ENCODE data around the gene SYNM. TPM values are rescaled to one million over a fixed set of nuclear protein-coding genes. Genes with fewer than 3 reads are reported as not detected.
A peak's percentile ranks its signal among the peaks of the same experiment; 100 is the strongest.

The SYNM gene
- total and polyA plus RNA-seq, 2 of the 8 experiments (the other 6 are each of a cell fraction or from before 2014, with no cell fraction given), result 0.89 to 2.0 TPM

DNA sequence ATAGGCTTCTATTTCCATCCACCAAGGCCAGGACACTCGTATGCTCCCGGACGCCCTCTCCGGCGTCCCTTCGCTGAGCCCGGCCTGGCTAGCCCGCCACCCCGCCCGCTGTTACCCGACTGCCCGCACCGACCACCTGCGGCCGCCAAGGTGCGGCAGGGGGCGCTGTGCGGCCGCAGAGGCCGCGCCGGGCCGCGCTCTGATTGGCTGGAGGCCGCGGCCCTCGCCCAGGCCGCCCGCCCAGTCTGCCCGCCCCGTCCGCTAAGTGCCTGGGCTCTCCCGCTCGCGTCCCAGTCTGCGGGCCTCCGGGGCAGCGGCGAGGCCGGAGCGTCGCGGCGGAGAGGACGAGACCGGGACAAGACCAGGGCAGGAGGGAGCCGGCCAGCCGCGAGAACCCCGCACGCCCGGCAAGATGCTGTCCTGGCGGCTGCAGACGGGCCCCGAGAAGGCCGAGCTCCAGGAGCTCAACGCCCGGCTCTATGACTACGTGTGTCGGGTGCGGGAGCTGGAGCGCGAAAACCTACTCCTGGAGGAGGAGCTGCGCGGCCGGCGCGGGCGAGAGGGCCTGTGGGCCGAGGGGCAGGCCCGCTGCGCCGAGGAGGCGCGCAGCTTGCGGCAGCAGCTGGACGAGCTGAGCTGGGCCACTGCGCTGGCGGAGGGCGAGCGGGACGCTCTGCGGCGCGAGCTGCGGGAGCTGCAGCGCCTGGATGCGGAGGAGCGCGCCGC, at the start of gene SYNM (continued):
- TF ChIP-seq, protein P1, sequence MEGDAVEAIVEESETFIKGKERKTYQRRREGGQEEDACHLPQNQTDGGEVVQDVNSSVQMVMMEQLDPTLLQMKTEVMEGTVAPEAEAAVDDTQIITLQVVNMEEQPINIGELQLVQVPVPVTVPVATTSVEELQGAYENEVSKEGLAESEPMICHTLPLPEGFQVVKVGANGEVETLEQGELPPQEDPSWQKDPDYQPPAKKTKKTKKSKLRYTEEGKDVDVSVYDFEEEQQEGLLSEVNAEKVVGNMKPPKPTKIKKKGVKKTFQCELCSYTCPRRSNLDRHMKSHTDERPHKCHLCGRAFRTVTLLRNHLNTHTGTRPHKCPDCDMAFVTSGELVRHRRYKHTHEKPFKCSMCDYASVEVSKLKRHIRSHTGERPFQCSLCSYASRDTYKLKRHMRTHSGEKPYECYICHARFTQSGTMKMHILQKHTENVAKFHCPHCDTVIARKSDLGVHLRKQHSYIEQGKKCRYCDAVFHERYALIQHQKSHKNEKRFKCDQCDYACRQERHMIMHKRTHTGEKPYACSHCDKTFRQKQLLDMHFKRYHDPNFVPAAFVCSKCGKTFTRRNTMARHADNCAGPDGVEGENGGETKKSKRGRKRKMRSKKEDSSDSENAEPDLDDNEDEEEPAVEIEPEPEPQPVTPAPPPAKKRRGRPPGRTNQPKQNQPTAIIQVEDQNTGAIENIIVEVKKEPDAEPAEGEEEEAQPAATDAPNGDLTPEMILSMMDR (IDR thresholded peaks at IDR 0.05; ENCODE audit: control extremely low read depth in 1 of 3, insufficient read depth in 1 of 3, low read depth in 1 of 3, low read length in 3 of 3), result peak; percentile 77 to 97 (median 85)
- TF ChIP-seq NANOG (IDR thresholded peaks at IDR 0.05; ENCODE audit: insufficient read depth, low read depth, low read length, poor library complexity, severe bottlenecking), result no peak
- no peak for TF ChIP-seq CBX5 (IDR thresholded peaks at IDR 0.05; ENCODE audit: low read depth, low read length)
- peak; percentile 34; the same call in 1 of the 2 replicates for TF ChIP-seq PHF8 (conservative IDR thresholded peaks at IDR 0.05; ENCODE audit: low read depth, low read length)
- TF ChIP-seq EP300 (IDR thresholded peaks at IDR 0.05; ENCODE audit: borderline replicate concordance in 1 of 2, low read depth in 2 of 2, low read length in 2 of 2), result peak in 1 of 2 experiments; percentile 29; a peak in 1 of 3 replicates
- peak; percentile 80 for TF ChIP-seq TAF1 (IDR thresholded peaks at IDR 0.05; ENCODE audit: low read depth, low read length)
- peak; percentile 13 for TF ChIP-seq KDM4A (IDR thresholded peaks at IDR 0.05; ENCODE audit: low read depth, low read length, severe bottlenecking)
- peak; percentile 58 to 87 for TF ChIP-seq RAD21 (IDR thresholded peaks at IDR 0.05 in 1 of 2, conservative IDR thresholded peaks at IDR 0.05 in 1 of 2; ENCODE audit: low read depth in 2 of 2, low read length in 2 of 2)
- no peak for TF ChIP-seq SRF (IDR thresholded peaks at IDR 0.05; ENCODE audit: low read depth, low read length)
- peak; percentile 27; the same call in 1 of the 2 replicates for TF ChIP-seq CREB1 (IDR thresholded peaks at IDR 0.05)
- 0 out of 2 replicates have a peak, but pooled peaks have one; percentile 17 for TF ChIP-seq SP1 (IDR thresholded peaks at IDR 0.05; ENCODE audit: low read depth, low read length)
- TF ChIP-seq SP4 (IDR thresholded peaks at IDR 0.05; ENCODE audit: low read length), result no peak
- no peak for TF ChIP-seq SIRT6 (IDR thresholded peaks at IDR 0.05; ENCODE audit: low read length)
- TF ChIP-seq, protein P2, sequence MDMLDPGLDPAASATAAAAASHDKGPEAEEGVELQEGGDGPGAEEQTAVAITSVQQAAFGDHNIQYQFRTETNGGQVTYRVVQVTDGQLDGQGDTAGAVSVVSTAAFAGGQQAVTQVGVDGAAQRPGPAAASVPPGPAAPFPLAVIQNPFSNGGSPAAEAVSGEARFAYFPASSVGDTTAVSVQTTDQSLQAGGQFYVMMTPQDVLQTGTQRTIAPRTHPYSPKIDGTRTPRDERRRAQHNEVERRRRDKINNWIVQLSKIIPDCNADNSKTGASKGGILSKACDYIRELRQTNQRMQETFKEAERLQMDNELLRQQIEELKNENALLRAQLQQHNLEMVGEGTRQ (IDR thresholded peaks at IDR 0.05; ENCODE audit: low read length), result no peak
- TF ChIP-seq SIN3A (conservative IDR thresholded peaks at IDR 0.05 in 1 of 2, IDR thresholded peaks at IDR 0.05 in 1 of 2; ENCODE audit: low read depth in 1 of 2, low read length in 2 of 2), result no peak
- TF ChIP-seq POU5F1 (IDR thresholded peaks at IDR 0.05; ENCODE audit: low read depth, low read length), result no peak
- TF ChIP-seq, protein P3, sequence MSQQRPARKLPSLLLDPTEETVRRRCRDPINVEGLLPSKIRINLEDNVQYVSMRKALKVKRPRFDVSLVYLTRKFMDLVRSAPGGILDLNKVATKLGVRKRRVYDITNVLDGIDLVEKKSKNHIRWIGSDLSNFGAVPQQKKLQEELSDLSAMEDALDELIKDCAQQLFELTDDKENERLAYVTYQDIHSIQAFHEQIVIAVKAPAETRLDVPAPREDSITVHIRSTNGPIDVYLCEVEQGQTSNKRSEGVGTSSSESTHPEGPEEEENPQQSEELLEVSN (IDR thresholded peaks at IDR 0.05), result peak; percentile 76
- no peak for TF ChIP-seq RFX5 (IDR thresholded peaks at IDR 0.05; ENCODE audit: borderline replicate concordance, low read depth, low read length)
- no peak for TF ChIP-seq KDM5A (IDR thresholded peaks at IDR 0.05; ENCODE audit: low read length)
